GM21447 (cell line): ENCODE data around the gene ATOH8.

Source experiments
- ATAC-seq: cut with Tn5 transposase; IDR thresholded peaks from one replicate; pipeline ENCODE4 v1.9.1; 2021; ENCODE audit not compliant: unreplicated experiment

ATOH8 gene

GRCh38 chr2:85786444-85786843 lies 32.7 kb downstream of the ATOH8 start:
- ATAC-seq: no peak

GRCh38 chr2:85786865-85787264 lies 33.1 kb downstream of the ATOH8 start:
- no peak for ATAC-seq

- no peak for ATAC-seq
These were observed 33.6 kb downstream of the ATOH8 start for GRCh38 chr2:85787282-85787980.

DNA sequence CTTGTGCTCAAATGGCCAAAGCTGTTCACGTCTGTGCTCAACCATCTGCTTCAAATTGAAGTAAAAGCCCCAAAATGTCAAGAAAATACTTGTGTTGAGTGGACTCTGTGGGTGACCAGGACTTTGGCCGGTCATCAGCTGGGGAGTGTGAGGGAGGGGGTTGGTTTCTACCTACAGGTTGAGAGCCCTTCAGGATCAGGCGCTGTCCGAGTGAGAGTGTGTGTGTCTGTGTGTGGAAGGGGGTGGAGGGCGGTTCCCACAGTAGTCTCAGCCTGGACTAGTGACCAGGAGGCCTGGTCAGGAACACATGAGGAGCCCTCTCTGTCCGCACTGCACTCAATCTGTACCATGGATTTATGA lies 34.2 kb downstream of the ATOH8 start:
- no peak for ATAC-seq

- no peak for ATAC-seq
These were observed 34.8 kb downstream of the ATOH8 start for GRCh38 chr2:85788603-85789002.

DNA sequence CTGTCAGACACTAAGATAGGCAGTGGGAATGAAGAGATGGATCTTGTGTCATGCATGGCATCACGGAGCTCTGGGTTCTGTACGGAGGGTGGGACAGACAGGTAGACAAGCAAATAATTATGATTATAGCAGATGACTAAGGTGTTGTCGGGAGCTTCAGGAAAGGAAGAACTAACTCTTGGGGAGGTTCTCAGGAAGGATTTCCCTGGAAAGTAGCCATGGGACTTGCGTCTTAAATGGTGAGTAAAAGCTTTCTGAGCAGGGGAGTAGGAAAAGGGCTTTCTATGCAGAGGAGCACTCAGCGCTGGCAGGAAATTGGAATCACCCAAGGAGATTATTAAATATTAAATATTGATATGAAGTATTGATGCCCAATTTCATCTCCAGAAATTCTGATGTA lies 35.5 kb downstream of the ATOH8 start:
- ATAC-seq: no peak

DNA sequence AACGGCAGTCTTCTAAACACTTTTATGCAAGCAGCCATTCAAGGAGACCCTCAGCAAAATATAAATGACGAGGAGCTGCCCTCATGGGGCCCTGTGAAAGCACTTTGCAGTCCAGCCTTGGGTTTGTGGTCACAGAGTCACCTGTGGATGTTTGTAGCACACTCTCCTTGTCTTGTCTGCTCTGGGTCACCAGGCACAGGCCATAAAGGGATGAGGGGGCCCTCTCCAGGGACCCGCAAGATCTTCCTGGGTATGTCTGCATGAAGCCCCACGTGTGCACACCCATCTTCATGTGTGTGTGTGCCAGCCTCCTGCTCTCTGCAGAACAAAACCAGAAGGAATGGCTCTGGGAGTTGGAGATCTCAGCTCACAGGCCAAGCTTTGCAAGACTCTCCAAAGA lies 36.2 kb downstream of the ATOH8 start:
- no peak for ATAC-seq

DNA sequence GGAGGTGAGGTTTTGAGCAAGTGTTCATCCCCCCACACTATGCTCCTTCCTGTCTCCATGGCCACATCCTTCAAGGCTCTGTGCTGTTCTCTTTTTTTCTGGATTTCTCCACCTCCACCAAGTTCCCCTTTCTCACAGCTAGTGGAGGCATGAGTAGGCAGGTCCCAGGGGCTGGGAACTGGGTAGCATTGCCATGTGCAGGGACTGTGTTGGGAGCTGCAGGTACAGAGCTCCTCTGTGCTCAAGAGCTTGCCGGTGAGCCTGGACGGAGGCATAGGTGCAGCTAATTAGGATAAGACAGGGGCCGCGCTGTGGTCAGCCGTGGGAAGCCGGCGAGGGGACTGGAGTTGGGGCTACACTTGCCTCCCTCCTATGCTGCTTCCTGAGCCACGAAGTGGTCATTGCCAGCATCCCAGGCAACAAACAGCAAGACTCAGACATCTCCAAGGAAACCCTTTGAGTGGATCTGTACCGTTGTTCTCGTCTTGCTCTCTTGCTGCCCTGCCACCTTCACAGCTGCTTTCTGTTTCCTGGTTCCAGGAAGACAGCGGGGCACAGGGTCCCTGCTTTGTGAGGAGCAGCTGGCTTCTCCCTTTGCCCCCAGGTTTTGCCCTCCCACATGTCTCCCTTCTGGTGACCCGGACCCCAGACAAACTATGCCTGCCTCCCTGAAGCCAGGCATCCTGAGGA lies 36.9 kb downstream of the ATOH8 start:
- no peak for ATAC-seq

- no peak for ATAC-seq
These were observed 38.1 kb downstream of the ATOH8 start for GRCh38 chr2:85791704-85792565.

GRCh38 chr2:85792783-85793441 lies 39.1 kb downstream of the ATOH8 start:
- no peak for ATAC-seq

DNA sequence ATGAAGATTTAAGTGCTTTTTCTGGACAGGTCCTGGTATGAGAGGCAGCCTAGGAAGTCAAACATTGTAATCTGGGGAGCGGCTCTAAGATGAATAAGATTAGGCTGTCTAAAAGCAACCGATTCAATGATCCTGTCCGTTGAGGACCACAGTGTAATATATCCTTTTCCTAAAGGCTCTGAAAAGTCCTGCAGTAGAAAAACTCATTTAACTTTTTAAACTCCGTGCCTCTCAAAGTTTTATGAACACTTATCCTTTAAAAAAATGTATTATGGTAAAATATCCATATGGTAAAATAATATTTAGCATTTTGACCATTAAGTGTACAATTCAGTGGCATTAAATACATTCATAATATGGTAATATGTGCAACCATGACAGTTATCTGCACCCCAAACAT lies 39.8 kb downstream of the ATOH8 start:
- ATAC-seq: no peak

- ATAC-seq: no peak
These were observed 40.2 kb downstream of the ATOH8 start for GRCh38 chr2:85794038-85794441.

GRCh38 chr2:85794491-85795121 lies 40.8 kb downstream of the ATOH8 start:
- no peak for ATAC-seq

GRCh38 chr2:85795331-85796045 lies 41.7 kb downstream of the ATOH8 start:
- no peak for ATAC-seq

GRCh38 chr2:85796046-85796340 lies 42.2 kb downstream of the ATOH8 start:
- no peak for ATAC-seq

GRCh38 chr2:85796341-85797262 lies 42.8 kb downstream of the ATOH8 start:
- ATAC-seq: no peak

- no peak for ATAC-seq
These were observed 43.5 kb downstream of the ATOH8 start for GRCh38 chr2:85797263-85797660.

DNA sequence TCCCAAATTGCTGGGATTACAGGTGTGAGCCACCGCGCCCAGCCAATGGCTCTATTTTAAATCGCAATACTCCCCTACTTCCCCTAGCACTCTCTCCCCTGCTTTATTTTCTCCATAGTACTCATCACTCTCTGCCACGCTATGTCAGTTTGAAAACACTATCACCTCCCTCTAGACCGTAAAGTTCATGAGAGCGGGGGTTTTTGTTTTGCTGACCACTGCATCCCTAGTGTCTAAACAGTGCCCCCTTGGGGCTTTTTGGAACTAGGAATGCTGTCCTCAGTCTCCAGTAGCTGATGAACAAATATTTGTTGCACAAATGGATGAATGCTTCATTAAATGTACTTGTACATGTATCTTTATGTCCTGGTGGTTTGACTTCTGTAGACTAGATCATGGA lies 44.1 kb downstream of the ATOH8 start:
- no peak for ATAC-seq

GRCh38 chr2:85799215-85799956 lies 45.6 kb downstream of the ATOH8 start:
- no peak for ATAC-seq
